Measurements from ENCODE around the gene SLC24A4.

SLC24A4 gene

GRCh38 chr14:92440345-92441003, 117.5 kb downstream of the SLC24A4 start:
- FAIRE-seq, result no peak

GRCh38 chr14:92441751-92442504, 119.0 kb downstream of the SLC24A4 start:
- no peak for FAIRE-seq

GRCh38 chr14:92443167-92443566, 120.2 kb downstream of the SLC24A4 start:
- FAIRE-seq, result no peak

- FAIRE-seq, result no peak
Observed at GRCh38 chr14:92443741-92444140, 120.8 kb downstream of the SLC24A4 start.

- no peak for FAIRE-seq
Observed at GRCh38 chr14:92446771-92447170, 123.8 kb downstream of the SLC24A4 start.

GRCh38 chr14:92447416-92448197, 124.6 kb downstream of the SLC24A4 start:
- FAIRE-seq, result no peak

- FAIRE-seq, result no peak
Observed at GRCh38 chr14:92448786-92449185, 125.8 kb downstream of the SLC24A4 start.

- FAIRE-seq, result no peak
Observed at GRCh38 chr14:92449404-92450181, 126.6 kb downstream of the SLC24A4 start.

- no peak for FAIRE-seq
Observed at GRCh38 chr14:92450351-92451070, 127.5 kb downstream of the SLC24A4 start.

- no peak for FAIRE-seq
Observed at GRCh38 chr14:92451245-92451644, 128.3 kb downstream of the SLC24A4 start.

- FAIRE-seq, result no peak
Observed at GRCh38 chr14:92451755-92452154, 128.8 kb downstream of the SLC24A4 start.

GRCh38 chr14:92452471-92452870, 129.5 kb downstream of the SLC24A4 start:
- no peak for FAIRE-seq

GRCh38 chr14:92453691-92454090, 130.7 kb downstream of the SLC24A4 start:
- no peak for FAIRE-seq

- FAIRE-seq, result no peak
Observed at GRCh38 chr14:92455231-92455630, 132.3 kb downstream of the SLC24A4 start.

GRCh38 chr14:92456215-92457015, 133.4 kb downstream of the SLC24A4 start:
- FAIRE-seq, result no peak

- FAIRE-seq, result no peak
Observed at GRCh38 chr14:92457016-92457565, 134.1 kb downstream of the SLC24A4 start.

GRCh38 chr14:92458136-92459029, 135.4 kb downstream of the SLC24A4 start:
- FAIRE-seq, result no peak

GRCh38 chr14:92459030-92459949, 136.3 kb downstream of the SLC24A4 start:
- FAIRE-seq, result no peak

Data from colon (tissue), 2 donors.